Measurements from ENCODE around the gene OR52I2.
A peak's percentile ranks its signal among the peaks of the same experiment; 100 is the strongest.

Gene OR52I2

DNA sequence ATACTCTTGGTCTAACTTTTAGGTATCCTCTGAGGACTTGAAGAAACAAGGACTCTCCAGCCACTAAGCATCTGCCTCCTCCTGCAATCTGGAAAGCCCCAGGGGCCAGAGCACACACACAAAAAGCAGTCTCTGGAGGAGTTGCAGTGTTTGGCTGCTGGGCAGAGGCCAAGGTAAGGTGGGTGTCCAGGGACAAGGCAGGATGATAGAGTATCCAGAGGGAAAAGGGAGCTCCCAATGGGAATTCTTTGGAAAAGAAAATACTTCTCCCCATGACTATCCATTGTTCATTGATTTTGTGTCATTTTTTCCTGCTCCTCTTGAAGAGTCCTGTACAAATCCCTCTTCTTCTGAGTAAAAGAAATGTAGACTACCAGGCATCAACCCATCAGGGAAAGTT, at the start of gene OR52I2:
Gene OR52I2 (plus strand): TSS at position 301 of the 400 bp plus-strand sequence.
- no peak for DNase-seq (ENCODE audit: low spot score)

GRCh38 chr11:4539603-4540219, 41.8 kb upstream of the OR52I2 start:
- peak; percentile 59 for DNase-seq (ENCODE audit: low spot score)

DNA sequence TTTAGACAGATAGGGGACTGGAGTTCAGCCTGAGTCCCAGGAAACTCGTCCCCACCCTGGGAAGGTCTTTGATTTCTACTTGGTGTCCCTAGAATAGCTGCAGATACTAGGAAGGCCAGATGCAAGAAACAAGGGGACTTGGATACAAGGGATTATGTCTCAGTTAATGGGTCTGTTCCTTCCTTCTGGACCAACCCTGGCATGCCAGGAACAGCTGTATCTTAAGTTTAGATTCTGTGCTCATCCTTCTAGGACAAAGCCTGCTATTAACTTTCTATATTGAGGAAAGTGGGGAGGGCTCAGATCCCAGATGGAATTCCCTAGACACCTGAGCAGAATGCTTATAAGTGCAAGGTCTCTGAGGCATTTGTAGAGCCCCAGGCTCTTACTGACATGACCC, 40.5 kb upstream of the OR52I2 start:
- DNase-seq (ENCODE audit: low spot score), result no peak

DNA sequence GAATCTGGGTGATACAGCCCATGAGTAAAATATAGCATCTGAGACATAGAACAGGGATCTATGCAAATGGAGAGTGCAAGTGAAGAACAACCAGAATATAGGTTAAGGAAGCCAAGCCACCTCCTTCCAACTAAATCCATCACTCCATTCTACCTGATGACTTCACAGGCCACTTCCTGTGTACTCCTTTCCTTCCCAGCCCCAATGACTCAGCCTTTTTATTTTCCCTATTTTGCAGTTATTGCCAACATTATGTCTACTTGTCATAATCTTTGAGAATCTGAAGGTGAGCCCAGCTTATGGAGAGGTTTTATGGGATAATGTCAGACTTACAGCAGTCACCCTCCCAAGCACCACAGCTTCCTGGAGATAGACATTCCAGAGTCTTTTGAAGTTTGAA, 38.0 kb upstream of the OR52I2 start:
- no peak for DNase-seq (ENCODE audit: low spot score)

- DNase-seq (ENCODE audit: low spot score), result no peak
These were observed 36.7 kb upstream of the OR52I2 start, which contains the start of gene OR52M1 for GRCh38 chr11:4544891-4545290. Gene OR52M1 (plus strand): TSS chr11:4545191. CDS start chr11:4545191, 0 bp downstream.

GRCh38 chr11:4546878-4547277, 34.7 kb upstream of the OR52I2 start:
- DNase-seq (ENCODE audit: low spot score), result no peak

GRCh38 chr11:4547416-4547815, 34.1 kb upstream of the OR52I2 start:
- DNase-seq (ENCODE audit: low spot score), result no peak

GRCh38 chr11:4551346-4551979, 30.1 kb upstream of the OR52I2 start:
- no peak for DNase-seq (ENCODE audit: low spot score)

GRCh38 chr11:4559527-4560440, 21.8 kb upstream of the OR52I2 start:
- no peak for DNase-seq (ENCODE audit: low spot score)

DNA sequence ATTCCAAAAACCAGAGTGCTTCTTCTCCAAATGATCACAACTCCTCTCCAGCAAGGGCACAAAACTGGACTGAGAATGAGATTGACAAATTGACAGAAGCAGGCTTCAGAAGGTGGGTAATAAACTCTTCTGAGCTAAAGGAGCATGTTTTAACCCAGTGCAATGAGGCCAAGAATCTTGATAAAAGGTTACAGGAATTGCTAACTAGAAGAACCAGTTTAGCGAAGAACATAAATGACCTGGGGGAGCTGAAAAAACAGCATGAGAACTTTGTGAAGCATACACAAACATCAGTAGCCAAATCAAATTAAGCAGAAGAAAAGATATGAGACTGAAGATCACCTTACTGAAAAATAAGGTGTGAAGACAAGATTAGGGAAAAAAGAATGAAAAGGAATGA, 21.1 kb upstream of the OR52I2 start:
- no peak for DNase-seq (ENCODE audit: low spot score)

DNA sequence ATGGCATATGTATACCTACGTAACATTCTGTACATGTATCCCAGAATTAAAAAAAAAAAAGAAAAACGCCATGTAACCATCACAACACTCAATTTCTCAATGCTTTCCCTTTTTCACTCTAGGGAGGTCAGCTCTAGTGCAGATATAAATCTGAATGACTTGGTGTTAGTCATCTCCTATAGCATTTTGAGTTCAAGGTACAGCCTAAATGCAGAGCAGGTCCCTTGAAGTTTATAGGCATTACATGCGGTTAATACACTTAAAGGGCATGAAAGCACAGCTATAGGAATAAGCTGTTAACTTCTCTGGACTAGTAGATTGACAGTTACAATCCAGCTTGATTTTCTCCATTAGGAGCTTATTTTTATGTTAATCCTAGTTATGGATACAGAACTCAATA, 16.2 kb upstream of the OR52I2 start:
- no peak for DNase-seq (ENCODE audit: low spot score)

DNA sequence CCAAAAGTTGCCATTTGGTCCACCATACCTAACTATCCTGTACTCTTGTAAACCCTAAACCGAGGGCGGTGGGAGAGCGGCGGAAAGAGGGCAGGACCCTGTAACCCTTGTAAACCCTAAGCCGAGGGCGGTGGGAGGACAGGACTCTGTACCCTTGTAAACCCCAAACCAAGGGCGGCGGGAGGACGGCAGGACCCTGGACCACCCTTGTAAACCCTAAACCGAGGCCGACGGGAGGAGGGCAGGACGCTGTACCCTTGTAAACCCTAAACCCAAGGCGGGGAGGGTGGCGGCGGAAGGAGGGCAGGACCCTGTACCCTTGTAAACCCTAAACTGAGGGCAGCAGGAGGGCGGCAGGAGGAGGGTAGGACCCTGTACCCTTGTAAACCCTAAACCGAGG, 12.5 kb upstream of the OR52I2 start:
- DNase-seq (ENCODE audit: low spot score), result no peak

- DNase-seq (ENCODE audit: low spot score), result no peak
These were observed 4.7 kb upstream of the OR52I2 start for GRCh38 chr11:4576880-4577279.

DNA sequence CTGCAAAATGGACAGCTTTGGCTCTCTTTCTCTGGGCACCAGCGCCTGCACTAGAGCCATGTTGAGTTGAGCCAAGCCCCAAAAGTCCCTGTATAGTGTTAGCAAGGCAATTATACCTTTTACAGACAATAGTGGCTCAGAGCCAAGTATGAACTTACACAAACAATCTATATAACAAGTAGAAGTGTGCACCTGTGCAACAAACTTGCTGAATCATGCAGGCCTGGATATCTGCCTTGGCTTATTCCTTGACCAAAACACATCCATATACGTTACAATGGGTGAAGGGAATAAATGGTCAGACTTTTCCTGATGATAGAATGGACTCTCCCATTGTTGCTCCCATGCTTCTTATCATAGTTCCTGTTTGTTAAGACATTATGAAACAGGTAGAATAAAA, 3.8 kb upstream of the OR52I2 start:
- DNase-seq (ENCODE audit: low spot score), result no peak

GRCh38 chr11:4578624-4579023, 2.9 kb upstream of the OR52I2 start:
- DNase-seq (ENCODE audit: low spot score), result no peak

DNA sequence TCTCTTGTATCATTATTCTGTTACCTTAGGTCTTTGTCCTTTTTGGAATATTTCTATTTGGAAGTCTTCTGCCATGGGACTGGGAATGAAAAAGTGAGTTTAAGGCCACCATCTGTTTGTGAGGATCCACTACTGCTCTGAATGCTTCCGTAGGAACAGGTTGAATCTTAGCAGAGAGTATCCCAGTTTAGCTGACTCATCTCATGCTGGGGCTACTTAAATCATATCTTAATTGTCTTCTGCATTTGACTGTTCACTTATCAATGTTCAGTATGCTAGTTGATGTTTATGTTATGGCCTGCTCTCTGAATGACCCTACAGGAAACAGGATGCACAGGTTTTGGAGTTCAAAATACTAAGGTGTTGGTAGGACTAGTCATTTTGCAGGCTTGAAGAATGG, 1.4 kb upstream of the OR52I2 start:
- DNase-seq (ENCODE audit: low spot score), result no peak

DNA sequence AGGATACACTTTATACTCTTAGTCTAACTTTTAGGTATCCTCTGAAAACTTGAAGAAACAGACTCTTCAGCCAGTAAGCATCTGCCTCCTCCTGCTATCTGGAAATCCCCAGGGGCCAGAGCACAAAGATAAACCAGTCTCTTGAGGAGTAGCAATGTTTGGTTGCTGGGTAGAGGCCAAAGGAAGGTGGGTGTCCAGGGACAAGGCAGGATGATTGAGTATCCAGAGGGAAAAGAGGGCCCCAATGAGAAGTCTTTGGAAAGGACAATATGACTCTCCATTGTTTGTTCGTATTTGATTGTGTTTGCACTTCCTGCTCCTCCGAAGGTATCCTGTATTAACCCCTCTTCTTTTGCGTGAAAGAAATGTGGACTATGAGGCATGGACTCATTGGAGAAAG, 7.5 kb downstream of the OR52I2 start:
- no peak for DNase-seq (ENCODE audit: low spot score)

DNA sequence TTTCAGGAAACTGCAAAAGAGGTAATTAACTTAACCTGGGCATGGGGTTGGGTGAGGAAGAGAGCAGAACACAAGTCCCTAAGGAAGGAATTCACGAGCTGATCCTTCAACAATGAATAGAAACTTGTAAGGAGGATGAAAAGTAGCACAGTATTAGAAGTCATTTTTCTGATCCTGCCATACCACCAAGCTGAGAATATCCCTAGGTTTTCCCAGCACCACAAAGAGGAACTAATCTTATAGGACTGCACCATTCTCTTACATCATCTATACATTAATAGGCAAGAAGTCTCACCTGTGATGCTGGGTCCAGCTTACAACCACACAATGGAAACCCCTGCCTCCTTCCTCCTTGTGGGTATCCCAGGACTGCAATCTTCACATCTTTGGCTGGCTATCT, 12.2 kb downstream of the OR52I2 start, which contains the start of gene OR52I1:
Gene OR52I1 (plus strand): TSS at position 301 of the 400 bp plus-strand sequence. CDS start 0 bp downstream, at position 301.
- DNase-seq (ENCODE audit: low spot score), result no peak

- no peak for DNase-seq (ENCODE audit: low spot score)
These were observed 23.5 kb downstream of the OR52I2 start for GRCh38 chr11:4605057-4605456.

- no peak for DNase-seq (ENCODE audit: low spot score)
These were observed 24.9 kb downstream of the OR52I2 start for GRCh38 chr11:4606231-4607015.

GRCh38 chr11:4607096-4607495, 25.6 kb downstream of the OR52I2 start:
- no peak for DNase-seq (ENCODE audit: low spot score)
